Activated T-cell treated with anti-CD3 and anti-CD28 coated beads, Interleukin-2, amount 50 U/mL, for 72 hours (primary cell): ENCODE results near the gene GTF2E1. TPM values are rescaled to one million over a fixed set of nuclear protein-coding genes. Genes with fewer than 3 reads are reported as not detected.
"Not testable (repeated sequence)": the region's sequence is repeated elsewhere in the genome, so short reads cannot be mapped to it uniquely, and the experiment has no call there.

ENCODE experiments used
- ATAC-seq, 2 donors: fragments of 150-1000 bp; cut with Tn5 transposase; replicated peaks in 1 of 2; 2 replicates each; pipeline ENCODE4 v1.10.0; 2021; ENCODE audit warnings: moderate library complexity in 2 of 2, mild to moderate bottlenecking in 1 of 2
- DNase-seq, 2 donors: peaks; one replicate each; pipeline ENCODE4 v3.0.0; 2021 to 2022; ENCODE audit warnings: mixed read lengths in 1 of 2
- H3K27ac Mint-ChIP-seq: one replicate; pipeline ENCODE4 v1.8.0; 2022; ENCODE audit warnings: mild to moderate bottlenecking, moderate library complexity, mixed read lengths
- H3K27me3 Mint-ChIP-seq: one replicate; pipeline ENCODE4 v1.8.0; 2022; ENCODE audit warnings: low read depth, mixed read lengths
- H3K36me3 Mint-ChIP-seq, 2 donors: one replicate each; pipeline ENCODE4 v1.8.0; 2022; ENCODE audit warnings: mixed read lengths in 2 of 2, mild to moderate bottlenecking in 1 of 2; ENCODE audit not compliant: insufficient read depth in 2 of 2
- H3K4me1 Mint-ChIP-seq: one replicate; pipeline ENCODE4 v1.8.0; 2022; ENCODE audit warnings: low read depth, mixed read lengths
- H3K4me3 Mint-ChIP-seq, 2 donors: one replicate each; pipeline ENCODE4 v1.8.0; 2022; ENCODE audit warnings: mild to moderate bottlenecking in 2 of 2, mixed read lengths in 2 of 2, moderate library complexity in 2 of 2
- H3K9me3 Mint-ChIP-seq, 2 donors: one replicate each; pipeline ENCODE4 v1.8.0; 2022; ENCODE audit warnings: mixed read lengths in 2 of 2
- total RNA-seq, 2 donors: library from RNA; stranded (reverse); gene quantifications; one replicate each; pipeline ENCODE4 v1.2.3, GENCODE V29; 2022

GTF2E1 gene
- total RNA-seq, 2 donors from 2014 or later: 15.9 to 24.1 TPM

GRCh38 chr3:120765830-120766493 lies 23.4 kb downstream of the GTF2E1 start:
- no peaks in the 10 kb centered on the region for H3K27me3 Mint-ChIP-seq
- H3K27ac Mint-ChIP-seq: no peak overlapping the region
- H3K4me3 Mint-ChIP-seq: peak overlapping the region in 1 of 2 donors; percentile 19
- H3K4me1 Mint-ChIP-seq: peaks cover 46% of the 10 kb centered on the region
- ATAC-seq: no peak
- no peak for DNase-seq
- no peaks in the 10 kb centered on the region for H3K9me3 Mint-ChIP-seq
- no peaks in the 10 kb centered on the region for H3K36me3 Mint-ChIP-seq

- H3K4me1 Mint-ChIP-seq: peaks cover 40% of the 10 kb centered on the region
- peaks cover 0 to 2% of the 10 kb centered on the region in 2 donors for H3K36me3 Mint-ChIP-seq
- peak overlapping the region; percentile 8 for H3K27ac Mint-ChIP-seq
- DNase-seq (no peak), ATAC-seq (no peak)
- no peaks in the 10 kb centered on the region for H3K9me3 Mint-ChIP-seq
- no peaks in the 10 kb centered on the region for H3K27me3 Mint-ChIP-seq
- H3K4me3 Mint-ChIP-seq: peak overlapping the region in 1 of 2 donors; percentile 1
Measured at GRCh38 chr3:120766576-120766975, 24.0 kb downstream of the GTF2E1 start.

- ATAC-seq: no peak
- H3K9me3 Mint-ChIP-seq: no peaks in the 10 kb centered on the region
Measured at GRCh38 chr3:120767106-120767505, 24.6 kb downstream of the GTF2E1 start.

GRCh38 chr3:120769436-120769835 lies 26.9 kb downstream of the GTF2E1 start:
- Mint-ChIP-seq H3K27me3 (no peaks in the 10 kb centered on the region), H3K4me1 (peaks cover 25% of the 10 kb centered on the region), H3K36me3 (peaks cover 2 to 3% of the 10 kb centered on the region in 2 donors), H3K4me3 (no peak overlapping the region), H3K9me3 (no peaks in the 10 kb centered on the region), H3K27ac (no peak overlapping the region)
- ATAC-seq (no peak), DNase-seq (no peak)

More at GRCh38 chr3:120767106-120767505, 24.6 kb downstream of the GTF2E1 start:
- no peaks in the 10 kb centered on the region for H3K27me3 Mint-ChIP-seq
- H3K36me3 Mint-ChIP-seq: peaks cover 0 to 2% of the 10 kb centered on the region in 2 donors
- H3K4me3 Mint-ChIP-seq: no peak overlapping the region
- peaks cover 37% of the 10 kb centered on the region for H3K4me1 Mint-ChIP-seq
- DNase-seq: no peak
- no peak overlapping the region for H3K27ac Mint-ChIP-seq

- DNase-seq: no peak
- no peak overlapping the region for H3K4me3 Mint-ChIP-seq
- H3K27ac Mint-ChIP-seq: no peak overlapping the region
- peaks cover 2 to 3% of the 10 kb centered on the region in 2 donors for H3K36me3 Mint-ChIP-seq
- ATAC-seq: no peak
- H3K27me3 Mint-ChIP-seq: no peaks in the 10 kb centered on the region
- peaks cover 16% of the 10 kb centered on the region for H3K4me1 Mint-ChIP-seq
- no peaks in the 10 kb centered on the region for H3K9me3 Mint-ChIP-seq
Measured at GRCh38 chr3:120770891-120771290, 28.3 kb downstream of the GTF2E1 start.

GRCh38 chr3:120772081-120772480 lies 29.5 kb downstream of the GTF2E1 start:
- H3K4me1 Mint-ChIP-seq: peaks cover 7% of the 10 kb centered on the region
- H3K36me3 Mint-ChIP-seq: peaks cover 2 to 3% of the 10 kb centered on the region in 2 donors
- H3K4me3 Mint-ChIP-seq: no peak overlapping the region
- no peaks in the 10 kb centered on the region for H3K9me3 Mint-ChIP-seq
- no peak overlapping the region for H3K27ac Mint-ChIP-seq
- H3K27me3 Mint-ChIP-seq: no peaks in the 10 kb centered on the region
- DNase-seq (no peak), ATAC-seq (no peak)

- H3K4me1 Mint-ChIP-seq: peaks cover 7% of the 10 kb centered on the region
- DNase-seq: peak; percentile 4 to 9
- ATAC-seq: peak; percentile 96 to 97
- no peak overlapping the region for H3K27ac Mint-ChIP-seq
- no peaks in the 10 kb centered on the region for H3K9me3 Mint-ChIP-seq
- peaks cover 2 to 4% of the 10 kb centered on the region in 2 donors for H3K36me3 Mint-ChIP-seq
- H3K4me3 Mint-ChIP-seq: no peak overlapping the region
- H3K27me3 Mint-ChIP-seq: no peaks in the 10 kb centered on the region
Measured at GRCh38 chr3:120773932-120774331, 31.4 kb downstream of the GTF2E1 start.

- Mint-ChIP-seq H3K4me1 (peaks cover 7% of the 10 kb centered on the region), H3K36me3 (peaks cover 2 to 4% of the 10 kb centered on the region in 2 donors), H3K27me3 (no peaks in the 10 kb centered on the region), H3K9me3 (no peaks in the 10 kb centered on the region), H3K27ac (no peak overlapping the region), H3K4me3 (no peak overlapping the region)
- no peak for ATAC-seq
- no peak for DNase-seq
Measured at GRCh38 chr3:120775411-120775810, 32.9 kb downstream of the GTF2E1 start.

GRCh38 chr3:120778776-120779175 lies 36.2 kb downstream of the GTF2E1 start:
- Mint-ChIP-seq H3K9me3 (no peaks in the 10 kb centered on the region), H3K36me3 (peaks cover 5 to 10% of the 10 kb centered on the region in 2 donors), H3K27ac (peak overlapping the region; percentile 31), H3K27me3 (no peaks in the 10 kb centered on the region), H3K4me3 (no peak overlapping the region), H3K4me1 (no peaks in the 10 kb centered on the region)
- ATAC-seq (no peak), DNase-seq (no peak)

- H3K4me1 Mint-ChIP-seq: no peaks in the 10 kb centered on the region
- no peak for DNase-seq
- no peaks in the 10 kb centered on the region for H3K27me3 Mint-ChIP-seq
- H3K9me3 Mint-ChIP-seq: no peaks in the 10 kb centered on the region
- no peak overlapping the region for H3K4me3 Mint-ChIP-seq
- H3K36me3 Mint-ChIP-seq: peaks cover 5 to 10% of the 10 kb centered on the region in 2 donors
- H3K27ac Mint-ChIP-seq: no peak overlapping the region
- peak in 1 of 2 donors; percentile 61 for ATAC-seq
Measured at GRCh38 chr3:120780977-120781376, 38.4 kb downstream of the GTF2E1 start.

GRCh38 chr3:120785832-120786231 lies 43.3 kb downstream of the GTF2E1 start:
- H3K4me1 Mint-ChIP-seq, H3K27me3 Mint-ChIP-seq, H3K27ac Mint-ChIP-seq, H3K36me3 Mint-ChIP-seq, H3K9me3 Mint-ChIP-seq, DNase-seq, ATAC-seq, H3K4me3 Mint-ChIP-seq: not testable (repeated sequence)

- Mint-ChIP-seq H3K27me3 (no peaks in the 10 kb centered on the region), H3K4me1 (no peaks in the 10 kb centered on the region), H3K36me3 (no peaks in the 10 kb centered on the region), H3K9me3 (no peaks in the 10 kb centered on the region), H3K4me3 (no peak overlapping the region), H3K27ac (no peak overlapping the region)
- DNase-seq: no peak
- ATAC-seq: no peak
Measured at GRCh38 chr3:120791010-120791409, 48.5 kb downstream of the GTF2E1 start.

GRCh38 chr3:120791913-120792312 lies 49.4 kb downstream of the GTF2E1 start:
- DNase-seq (no peak), ATAC-seq (no peak)
- Mint-ChIP-seq H3K27me3 (no peaks in the 10 kb centered on the region), H3K4me1 (no peaks in the 10 kb centered on the region), H3K4me3 (no peak overlapping the region), H3K36me3 (no peaks in the 10 kb centered on the region), H3K27ac (no peak overlapping the region), H3K9me3 (no peaks in the 10 kb centered on the region)

- DNase-seq (no peak), ATAC-seq (no peak)
- Mint-ChIP-seq H3K27ac (no peak overlapping the region), H3K4me1 (no peaks in the 10 kb centered on the region), H3K4me3 (no peak overlapping the region), H3K36me3 (no peaks in the 10 kb centered on the region), H3K27me3 (no peaks in the 10 kb centered on the region), H3K9me3 (no peaks in the 10 kb centered on the region)
Measured at GRCh38 chr3:120793601-120794000, 51.1 kb downstream of the GTF2E1 start.
